Vagina (tissue), 2 donors: ENCODE measurements around the gene THSD7B. TPM values are rescaled to one million over a fixed set of nuclear protein-coding genes. Genes with fewer than 3 reads are reported as not detected.

ENCODE experiments used
- DNase-seq, 2 donors: peaks; one replicate each; pipeline ENCODE4 v3.0.0-alpha.2; 2017; ENCODE audit errors: extremely low spot score in 2 of 2
- H3K27ac ChIP-seq: fragments of 200-600 bp; sonication (generic); one replicate; pipeline ENCODE4 v1.5.1; 2019
- H3K27me3 ChIP-seq: fragments of 200-600 bp; sonication (generic); one replicate; pipeline ENCODE4 v1.5.1; 2019
- H3K36me3 ChIP-seq, 2 donors: fragments of 200-600 bp; sonication (generic); one replicate each; pipeline ENCODE4 v1.5.1; 2017 to 2019
- H3K4me1 ChIP-seq: fragments of 200-600 bp; sonication (generic); one replicate; pipeline ENCODE4 v1.5.1; 2019
- H3K4me3 ChIP-seq, 2 donors: fragments of 200-600 bp; sonication (generic); 1 replicate in 1 of 2; 2 replicates in 1 of 2; pipeline ENCODE4 v1.5.1; 2016 to 2019
- H3K9me3 ChIP-seq: fragments of 200-600 bp; sonication (generic); one replicate; pipeline ENCODE4 v1.5.1; 2019
- POLR2A ChIP-seq, 2 donors: fragments of 450-650 bp; IDR thresholded peaks; one replicate each; pipeline ENCODE4 v1.6.1; 2017; ENCODE audit warnings: antibody characterized with exemption in 2 of 2, mild to moderate bottlenecking in 2 of 2, moderate library complexity in 2 of 2
- POLR2AphosphoS5 ChIP-seq, 2 donors: sonication (generic); formaldehyde crosslinking; IDR thresholded peaks; one replicate each; pipeline ENCODE4 v1.9.0; 2017; ENCODE audit warnings: antibody characterized with exemption in 2 of 2, mild to moderate bottlenecking in 2 of 2, low read depth in 1 of 2; ENCODE audit not compliant: insufficient read depth in 1 of 2
- intact Hi-C: fragments of 100-400 bp; cut with DNase I; formaldehyde crosslinking; loops from one replicate; pipeline ENCODE4 v1.15.1; 2023
- total RNA-seq: library from RNA; depleted of rRNA; stranded (reverse); fragments of >200 nt; gene quantifications from one replicate; pipeline ENCODE4 v1.2.3, GENCODE V29; 2016
- TF ChIP-seq, protein P1 (sequence below), 3 experiments: fragments of 450-650 bp in 2 of 3; fragments of 200-600 bp in 1 of 3; sonication (generic) in 1 of 3; IDR thresholded peaks; one replicate each; pipeline ENCODE4 v1.5.1; 2017 to 2019; ENCODE audit warnings: antibody characterized with exemption in 3 of 3, mild to moderate bottlenecking in 2 of 3, moderate library complexity in 2 of 3

The THSD7B gene
- total RNA-seq, 1 donor from 2014 or later: 0.49 TPM

DNA sequence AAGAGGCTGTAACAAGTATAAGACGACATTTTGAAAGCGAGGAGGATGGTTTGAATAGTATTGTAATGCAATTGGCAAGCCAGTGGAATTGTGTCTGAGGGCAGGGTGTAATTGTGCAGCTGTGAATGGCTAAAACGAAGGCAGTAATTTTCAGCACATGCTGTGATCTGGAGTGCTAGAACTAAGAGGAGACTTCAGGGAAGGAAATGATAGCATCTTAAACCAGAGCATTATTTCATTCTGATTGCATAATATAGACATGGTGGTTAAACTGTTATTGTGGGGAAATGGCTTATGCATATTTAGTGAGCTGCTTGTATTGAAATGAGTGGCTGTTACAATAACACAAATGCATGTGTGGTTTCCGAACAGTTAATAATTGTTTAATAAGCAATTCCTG is 36.3 kb downstream of the THSD7B start:
- no peak for DNase-seq
- intact Hi-C loops: no loop called here
- H3K27me3 ChIP-seq: no peaks in the 10 kb centered on the region
- H3K9me3 ChIP-seq: no peaks in the 10 kb centered on the region
- no peak overlapping the region for H3K4me3 ChIP-seq
- H3K4me1 ChIP-seq: no peaks in the 10 kb centered on the region
- no peaks in the 10 kb centered on the region for H3K36me3 ChIP-seq
- H3K27ac ChIP-seq: no peak overlapping the region
- TF ChIP-seq POLR2A (IDR thresholded peaks at IDR 0.05) (no peak), POLR2AphosphoS5 (IDR thresholded peaks at IDR 0.05; ENCODE audit: insufficient read depth in 1 of 2, low read depth in 1 of 2) (no peak)
- TF ChIP-seq, protein P1, sequence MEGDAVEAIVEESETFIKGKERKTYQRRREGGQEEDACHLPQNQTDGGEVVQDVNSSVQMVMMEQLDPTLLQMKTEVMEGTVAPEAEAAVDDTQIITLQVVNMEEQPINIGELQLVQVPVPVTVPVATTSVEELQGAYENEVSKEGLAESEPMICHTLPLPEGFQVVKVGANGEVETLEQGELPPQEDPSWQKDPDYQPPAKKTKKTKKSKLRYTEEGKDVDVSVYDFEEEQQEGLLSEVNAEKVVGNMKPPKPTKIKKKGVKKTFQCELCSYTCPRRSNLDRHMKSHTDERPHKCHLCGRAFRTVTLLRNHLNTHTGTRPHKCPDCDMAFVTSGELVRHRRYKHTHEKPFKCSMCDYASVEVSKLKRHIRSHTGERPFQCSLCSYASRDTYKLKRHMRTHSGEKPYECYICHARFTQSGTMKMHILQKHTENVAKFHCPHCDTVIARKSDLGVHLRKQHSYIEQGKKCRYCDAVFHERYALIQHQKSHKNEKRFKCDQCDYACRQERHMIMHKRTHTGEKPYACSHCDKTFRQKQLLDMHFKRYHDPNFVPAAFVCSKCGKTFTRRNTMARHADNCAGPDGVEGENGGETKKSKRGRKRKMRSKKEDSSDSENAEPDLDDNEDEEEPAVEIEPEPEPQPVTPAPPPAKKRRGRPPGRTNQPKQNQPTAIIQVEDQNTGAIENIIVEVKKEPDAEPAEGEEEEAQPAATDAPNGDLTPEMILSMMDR (IDR thresholded peaks at IDR 0.05): no peak

DNA sequence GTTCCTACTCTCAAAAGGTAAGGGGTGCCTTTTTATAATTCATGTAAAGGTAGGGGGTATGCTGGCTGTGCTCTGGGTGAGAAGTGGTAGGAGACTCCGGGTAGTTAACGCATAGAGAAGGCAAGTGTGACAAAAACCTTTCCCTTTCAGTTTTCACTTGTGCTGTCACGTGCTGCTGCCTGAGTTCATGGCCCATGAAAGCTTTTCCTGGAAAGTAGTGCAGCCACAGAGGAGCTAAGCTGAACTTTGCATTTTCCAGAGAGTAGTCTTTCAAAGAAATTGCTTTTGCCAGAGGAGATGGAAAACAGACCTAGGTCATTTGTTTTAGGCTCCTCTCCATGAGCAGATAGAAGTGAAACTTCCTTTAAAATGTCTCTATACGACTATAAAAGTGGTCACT is 44.7 kb downstream of the THSD7B start:
- H3K27me3 ChIP-seq: no peaks in the 10 kb centered on the region
- no peaks in the 10 kb centered on the region for H3K4me1 ChIP-seq
- no peak overlapping the region for H3K27ac ChIP-seq
- H3K36me3 ChIP-seq: no peaks in the 10 kb centered on the region
- H3K9me3 ChIP-seq: no peaks in the 10 kb centered on the region
- H3K4me3 ChIP-seq: no peak overlapping the region
- TF ChIP-seq POLR2A (IDR thresholded peaks at IDR 0.05) (no peak), POLR2AphosphoS5 (IDR thresholded peaks at IDR 0.05; ENCODE audit: insufficient read depth in 1 of 2, low read depth in 1 of 2) (no peak)
- TF ChIP-seq, protein P1 (IDR thresholded peaks at IDR 0.05): no peak
- DNase-seq: no peak
- intact Hi-C loops: no loop called here

DNA sequence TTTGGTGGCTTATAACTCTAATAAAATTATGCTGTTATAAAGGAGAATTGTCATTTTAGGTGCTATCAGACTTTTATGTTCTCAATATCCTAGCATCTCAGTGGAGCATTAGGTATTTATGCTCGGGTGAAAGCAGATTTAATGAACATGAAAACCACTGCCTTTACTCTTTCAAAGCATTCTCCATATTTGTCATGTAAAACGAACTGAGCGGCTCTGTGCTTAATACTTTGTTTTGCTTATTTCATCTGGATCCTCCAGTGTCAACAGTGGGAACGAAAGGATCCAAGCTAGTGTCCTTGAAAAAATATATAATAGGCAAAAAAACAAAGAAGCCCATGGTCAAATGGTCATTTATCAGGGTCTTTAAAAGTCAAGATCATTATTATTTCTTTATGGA is 53.5 kb downstream of the THSD7B start:
- intact Hi-C loops: no loop called here

DNA sequence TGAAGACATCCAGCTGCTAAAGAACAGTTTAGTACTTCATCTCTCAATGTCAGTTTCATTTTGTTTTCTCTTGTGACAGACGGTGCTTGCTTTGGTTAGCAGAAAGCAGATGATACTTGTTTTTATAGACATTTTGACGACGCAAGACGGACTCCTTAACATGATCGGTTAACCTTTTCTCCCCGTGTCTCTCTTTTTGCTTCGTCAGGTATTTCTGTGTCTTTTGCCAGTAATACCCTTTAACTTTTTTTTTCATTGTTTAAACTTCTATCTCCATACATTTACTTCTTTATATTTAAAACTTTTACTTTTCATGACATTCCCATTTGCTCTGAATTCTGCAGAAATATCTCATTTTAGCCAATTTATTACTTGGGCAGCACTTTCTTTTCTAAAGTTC is 57.9 kb downstream of the THSD7B start:
- TF ChIP-seq POLR2A (IDR thresholded peaks at IDR 0.05) (no peak), POLR2AphosphoS5 (IDR thresholded peaks at IDR 0.05; ENCODE audit: insufficient read depth in 1 of 2, low read depth in 1 of 2) (no peak)
- TF ChIP-seq, protein P1 (IDR thresholded peaks at IDR 0.05): no peak
- H3K4me3 ChIP-seq: no peak overlapping the region
- intact Hi-C loops: no loop called here

More for the DNA sequence above, 53.5 kb downstream of the THSD7B start:
- no peaks in the 10 kb centered on the region for H3K36me3 ChIP-seq
- no peaks in the 10 kb centered on the region for H3K27me3 ChIP-seq
- no peak overlapping the region for H3K27ac ChIP-seq
- no peak for TF ChIP-seq POLR2A (IDR thresholded peaks at IDR 0.05)
- TF ChIP-seq POLR2AphosphoS5 (IDR thresholded peaks at IDR 0.05; ENCODE audit: insufficient read depth in 1 of 2, low read depth in 1 of 2): no peak
- TF ChIP-seq, protein P1 (IDR thresholded peaks at IDR 0.05): no peak
- no peak overlapping the region for H3K4me3 ChIP-seq
- DNase-seq: no peak
- no peaks in the 10 kb centered on the region for H3K9me3 ChIP-seq
- no peaks in the 10 kb centered on the region for H3K4me1 ChIP-seq

DNA sequence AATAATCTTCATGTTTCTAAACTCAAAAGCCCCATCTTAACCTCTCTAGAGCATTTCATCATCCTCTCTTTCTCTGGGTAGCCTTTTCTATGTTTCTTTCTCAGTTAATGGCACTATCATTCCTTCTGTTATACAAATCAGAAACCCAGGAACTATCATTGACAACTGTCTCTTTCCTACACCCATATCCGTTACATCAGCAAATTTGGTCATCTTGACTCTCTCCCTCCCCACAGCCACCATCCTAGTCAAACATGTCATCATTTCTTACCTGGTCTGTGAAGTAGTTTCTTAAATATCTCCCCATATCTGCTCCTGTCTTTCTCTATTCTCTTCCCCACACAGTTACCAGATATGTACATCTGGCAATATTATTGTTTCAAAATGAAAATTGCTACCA is 62.8 kb downstream of the THSD7B start:
- no peak for DNase-seq
- Histone ChIP-seq H3K36me3 (no peaks in the 10 kb centered on the region), H3K27me3 (no peaks in the 10 kb centered on the region), H3K4me3 (no peak overlapping the region), H3K9me3 (no peaks in the 10 kb centered on the region), H3K4me1 (no peaks in the 10 kb centered on the region), H3K27ac (no peak overlapping the region)
- intact Hi-C loops: no loop called here
- TF ChIP-seq POLR2AphosphoS5 (IDR thresholded peaks at IDR 0.05; ENCODE audit: insufficient read depth in 1 of 2, low read depth in 1 of 2): no peak
- no peak for TF ChIP-seq POLR2A (IDR thresholded peaks at IDR 0.05)

More for the DNA sequence above, 57.9 kb downstream of the THSD7B start:
- Histone ChIP-seq H3K27me3 (no peaks in the 10 kb centered on the region), H3K27ac (no peak overlapping the region), H3K36me3 (no peaks in the 10 kb centered on the region), H3K4me1 (no peaks in the 10 kb centered on the region), H3K9me3 (no peaks in the 10 kb centered on the region)
- DNase-seq: no peak
